ENCODE data around the gene CCL7.

CCL7 gene

DNA sequence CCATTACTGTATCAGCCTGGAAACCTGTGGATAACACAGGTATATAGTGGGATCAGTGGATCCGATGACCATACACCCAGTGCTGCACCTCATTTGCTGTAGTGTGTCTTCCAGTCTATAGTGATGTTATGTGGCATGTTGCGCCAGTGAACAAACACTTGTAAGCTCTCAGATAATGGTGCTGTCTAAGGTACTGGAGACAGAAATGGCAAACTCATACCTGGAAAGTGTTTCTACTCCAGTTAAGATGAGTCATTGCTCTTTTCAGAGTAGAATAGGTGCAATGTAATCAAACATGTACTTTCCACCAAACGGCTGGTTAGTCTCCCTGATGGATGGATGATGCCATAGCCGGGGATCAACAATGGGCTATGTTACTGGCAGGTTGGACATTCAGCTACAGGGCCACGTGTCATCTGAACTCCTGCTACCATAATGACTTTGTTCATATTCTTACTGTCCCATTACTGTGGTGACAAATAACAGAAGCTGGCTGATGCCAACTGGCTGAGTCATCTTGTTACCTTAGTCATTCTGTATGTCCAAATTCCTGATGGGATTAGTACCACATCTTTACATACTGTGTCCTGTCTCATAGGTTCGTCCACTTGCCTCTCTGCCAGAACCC lies 21.8 kb downstream of the CCL7 start:
- DNase-seq, result no peak

DNA sequence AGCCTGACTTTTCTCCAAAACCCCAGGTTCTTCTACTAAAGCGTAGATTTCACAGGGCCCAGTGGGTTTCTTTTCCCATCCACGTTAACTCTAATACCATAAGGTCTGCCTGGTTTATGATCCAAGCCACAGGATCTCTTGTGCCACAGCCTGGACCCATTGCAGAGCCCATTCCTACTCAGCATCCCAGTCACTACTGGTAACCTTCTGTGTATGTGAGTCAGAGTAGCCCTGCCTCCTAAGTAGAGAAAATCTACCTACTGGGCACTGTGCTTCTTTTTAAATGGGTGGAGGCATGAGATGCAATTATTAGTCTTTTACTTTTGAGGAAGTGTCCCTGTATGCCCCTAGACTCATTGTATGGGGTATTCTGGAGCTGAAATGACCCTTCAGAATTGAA lies 29.0 kb downstream of the CCL7 start:
- no peak for DNase-seq

DNA sequence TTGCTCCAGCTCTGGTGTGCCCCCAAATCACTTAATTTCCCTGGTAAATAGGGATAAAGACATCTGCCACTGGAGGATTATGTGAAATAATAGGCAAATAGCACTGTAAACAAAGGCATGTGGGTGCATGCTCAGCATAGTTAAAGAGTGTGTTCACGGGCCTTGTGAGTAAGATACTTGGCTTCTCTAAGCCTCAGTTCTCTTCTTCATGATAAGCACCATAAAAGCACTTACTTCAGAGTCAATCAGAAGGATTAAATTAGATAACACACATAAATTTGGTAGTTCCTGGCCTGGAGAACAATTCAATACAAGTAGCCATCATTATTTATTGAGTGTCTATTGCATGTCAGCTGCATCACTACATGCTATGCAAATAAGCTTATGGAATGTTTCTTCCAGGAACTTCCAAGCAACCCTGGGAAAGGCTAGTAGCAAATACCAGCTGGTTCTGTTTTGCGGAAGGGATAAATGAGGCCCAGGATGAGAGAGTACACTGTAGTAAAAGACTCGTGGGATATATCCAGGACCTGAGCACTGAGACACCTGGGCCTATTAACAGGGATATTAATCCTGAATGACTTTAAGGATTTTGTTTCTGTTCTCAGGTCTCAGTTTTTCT lies 30.0 kb downstream of the CCL7 start:
- DNase-seq, result no peak

DNA sequence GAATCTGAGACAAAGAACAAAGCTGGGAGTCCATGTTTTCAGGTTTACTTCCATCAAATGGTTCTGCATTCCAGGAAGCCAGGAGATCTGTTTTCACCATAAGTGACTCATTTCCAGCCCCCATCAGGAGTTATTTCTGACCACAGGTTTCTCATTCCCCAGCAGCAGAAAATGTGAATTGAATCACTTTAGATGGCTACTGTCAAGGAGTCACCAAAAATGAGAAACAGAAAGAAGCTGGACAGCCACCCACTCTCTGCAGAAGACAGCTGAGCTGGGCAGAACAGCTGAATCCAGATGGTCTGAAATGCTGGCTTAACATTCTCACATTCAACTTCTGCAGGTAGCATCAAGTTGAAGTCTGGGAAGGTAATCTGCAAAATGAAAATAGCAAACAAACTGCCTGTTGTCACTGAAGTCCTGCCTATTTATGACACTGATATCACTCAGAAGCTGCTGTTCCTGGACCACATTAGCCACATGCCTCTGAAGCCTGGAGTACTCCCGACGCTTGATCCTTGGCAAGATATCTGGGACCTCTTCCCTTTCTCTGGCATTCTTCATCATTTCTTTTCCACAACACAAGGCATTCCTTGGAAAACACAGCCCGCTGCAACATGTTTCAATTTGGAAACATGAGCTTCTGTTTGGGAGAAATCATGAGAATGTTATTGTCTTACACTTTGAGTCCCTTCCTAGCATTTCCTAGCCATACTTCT lies 30.8 kb downstream of the CCL7 start:
- DNase-seq, result no peak

DNA sequence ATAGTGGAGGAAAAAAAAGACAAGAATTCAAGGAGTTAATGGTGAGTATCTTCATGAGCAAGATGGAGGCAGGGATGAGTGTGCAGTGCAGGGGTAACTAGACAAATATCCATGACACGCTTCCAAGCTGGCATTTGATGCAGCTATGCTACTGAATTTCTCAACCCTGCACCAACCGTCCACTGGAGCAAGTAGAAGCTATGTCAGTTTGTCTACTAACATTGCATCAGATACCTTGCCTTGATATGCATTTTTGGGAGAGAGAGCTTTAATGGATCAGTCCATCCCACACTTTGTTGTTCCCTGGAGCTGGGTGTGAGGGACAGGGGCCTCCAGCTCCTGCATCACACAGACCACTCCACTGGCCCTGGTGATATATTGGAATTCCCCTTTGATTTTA lies 32.0 kb downstream of the CCL7 start:
- no peak for DNase-seq

DNA sequence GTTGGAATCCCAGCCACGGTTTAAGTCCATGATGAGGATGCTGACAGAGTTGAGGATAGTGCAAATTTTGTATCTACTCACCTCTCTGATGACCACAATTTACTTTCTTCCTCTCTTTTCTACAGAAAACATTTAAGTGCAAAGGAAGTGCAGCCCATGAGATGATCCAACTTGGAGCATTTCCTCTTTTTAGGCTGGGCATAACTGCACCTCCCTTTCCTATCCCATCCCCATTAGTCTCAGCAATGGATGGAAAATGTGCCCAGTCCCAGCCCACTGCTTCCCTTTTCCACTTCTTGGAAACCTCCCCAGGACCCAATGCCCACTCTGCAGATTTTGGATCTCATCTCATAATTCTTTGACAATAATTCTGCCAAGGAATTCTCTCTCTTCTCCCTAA lies 32.6 kb downstream of the CCL7 start:
- no peak for DNase-seq

DNA sequence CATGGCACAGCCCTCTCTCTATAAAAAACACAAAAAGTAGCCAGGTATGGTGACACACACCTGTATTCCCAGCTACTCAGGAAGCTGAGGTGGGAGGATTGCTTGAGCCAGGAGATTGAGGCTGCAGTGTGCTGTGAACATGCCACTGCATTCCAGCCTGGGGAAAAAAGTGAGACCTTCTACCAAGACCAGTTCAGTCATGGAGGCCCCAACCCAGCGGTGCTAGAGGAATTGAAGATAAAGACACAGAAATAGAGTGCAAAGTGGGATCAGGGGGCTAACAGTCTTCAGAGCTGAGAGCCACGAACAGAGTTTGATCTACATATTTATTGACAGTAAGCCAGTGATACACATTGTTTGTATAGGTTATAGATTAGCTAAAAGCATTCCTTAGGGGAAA lies 33.6 kb downstream of the CCL7 start:
- DNase-seq, result no peak

DNA sequence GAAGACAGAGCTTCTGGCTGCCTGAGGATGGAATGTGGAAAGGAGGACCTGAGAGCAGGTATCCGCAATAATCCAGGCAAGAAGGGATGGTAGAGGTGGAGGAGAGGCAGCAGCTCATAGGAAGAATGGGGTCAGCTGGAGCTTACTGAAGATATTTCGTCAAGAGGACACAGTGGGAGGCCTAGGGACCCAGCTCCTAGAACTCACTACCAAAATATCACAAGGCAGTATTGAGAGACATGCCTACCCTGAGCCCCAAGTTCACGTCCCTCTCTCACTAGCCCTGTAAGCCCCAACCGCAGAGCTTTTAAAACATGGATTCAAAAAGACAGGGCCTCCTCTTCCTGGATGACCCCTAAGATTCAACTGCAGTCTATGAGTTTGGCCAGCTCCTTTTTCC lies 35.0 kb downstream of the CCL7 start:
- DNase-seq, result no peak

DNA sequence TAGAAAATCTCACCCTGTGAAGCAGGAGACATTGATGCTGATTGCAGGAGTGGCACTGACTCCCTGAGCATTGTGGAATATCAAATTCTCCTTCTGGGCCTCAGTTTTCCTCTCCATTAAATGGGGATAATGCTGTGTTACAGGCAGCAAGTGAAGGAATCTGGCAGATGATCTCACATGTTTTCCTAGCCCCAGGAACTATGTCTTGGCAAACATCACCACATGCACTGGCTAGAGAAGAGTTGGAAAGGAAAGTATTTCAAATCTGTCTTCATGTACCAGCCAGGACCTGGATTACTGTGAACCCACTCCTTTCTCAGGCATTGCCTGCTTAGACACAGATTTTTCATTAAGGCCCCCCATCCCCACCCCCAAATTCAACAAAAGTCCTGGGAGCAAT lies 35.6 kb downstream of the CCL7 start:
- no peak for DNase-seq

DNA sequence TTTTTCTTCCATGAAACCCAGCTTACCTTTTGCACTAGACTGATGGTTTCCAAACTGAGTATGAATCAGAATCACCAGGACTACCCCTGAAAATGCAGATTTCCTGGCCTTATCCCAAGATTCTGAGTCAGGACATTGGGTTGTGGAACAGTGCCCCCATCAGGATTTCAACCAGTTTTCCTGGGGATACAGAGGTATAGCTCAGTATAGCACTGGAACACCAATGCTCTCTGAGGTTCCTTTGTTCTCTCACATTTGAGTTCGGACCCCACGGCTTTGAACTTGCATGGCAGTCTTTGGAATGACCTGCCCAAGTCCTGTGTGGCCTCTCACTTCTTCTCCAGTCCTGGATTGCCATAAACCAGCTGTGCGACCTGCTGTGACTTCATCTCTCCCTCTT lies 36.4 kb downstream of the CCL7 start:
- no peak for DNase-seq

DNA sequence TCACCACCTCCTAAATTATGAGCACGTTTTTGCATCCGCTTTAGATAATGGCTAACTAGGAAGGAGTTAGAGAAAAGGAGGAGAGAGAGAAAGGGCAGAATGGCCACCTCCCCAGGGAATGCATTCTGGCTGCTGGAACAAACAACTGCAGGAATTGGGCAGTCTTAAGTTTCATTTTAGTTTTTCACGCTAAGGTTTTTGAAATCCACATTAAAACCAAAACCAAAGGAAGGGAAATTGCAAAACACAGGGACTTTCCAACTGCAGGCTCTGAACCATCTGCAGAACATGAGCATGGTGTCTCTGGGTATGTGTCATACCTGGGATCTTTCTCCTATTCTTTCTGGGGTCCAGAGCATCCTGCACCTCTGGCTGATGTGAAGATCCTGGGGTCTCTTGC lies 37.1 kb downstream of the CCL7 start:
- no peak for DNase-seq

DNA sequence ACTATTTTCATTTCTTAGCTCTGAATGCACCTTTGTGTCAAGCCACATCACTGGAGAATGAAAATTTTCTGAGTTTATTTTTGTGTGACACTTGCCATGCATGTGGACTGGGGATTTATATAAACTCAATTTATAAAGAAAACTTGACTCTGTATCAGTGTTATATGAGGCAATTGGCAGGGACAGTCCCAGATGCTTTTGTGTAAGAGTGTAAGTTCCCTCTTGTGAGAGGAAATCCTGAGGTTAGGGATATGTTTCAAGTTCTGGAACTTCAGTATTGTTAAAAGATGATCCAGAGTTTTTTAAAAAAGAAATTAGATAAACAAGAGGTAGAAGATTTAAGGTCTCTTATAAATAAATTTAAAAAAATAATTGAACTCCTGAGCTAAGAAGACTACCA lies 38.4 kb downstream of the CCL7 start:
- no peak for DNase-seq

DNA sequence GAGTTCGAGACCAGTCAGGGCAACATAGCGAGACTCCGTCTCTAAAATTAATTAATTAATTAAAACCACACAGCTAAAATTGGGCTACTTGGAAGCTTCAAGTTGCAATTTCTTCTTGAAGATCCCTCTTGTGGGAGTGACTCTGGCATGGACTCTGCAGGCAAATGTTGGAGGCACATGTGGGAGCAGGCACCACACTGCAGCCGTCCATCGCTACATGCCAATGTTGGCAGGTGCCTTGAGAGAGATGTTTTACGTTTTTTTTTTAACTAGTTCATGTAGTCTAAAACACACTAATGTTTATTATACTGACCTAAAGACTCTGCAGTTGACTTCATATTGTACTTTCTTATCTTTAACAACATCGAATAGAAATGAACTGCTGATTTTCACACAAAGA lies 41.3 kb downstream of the CCL7 start:
- no peak for DNase-seq

DNA sequence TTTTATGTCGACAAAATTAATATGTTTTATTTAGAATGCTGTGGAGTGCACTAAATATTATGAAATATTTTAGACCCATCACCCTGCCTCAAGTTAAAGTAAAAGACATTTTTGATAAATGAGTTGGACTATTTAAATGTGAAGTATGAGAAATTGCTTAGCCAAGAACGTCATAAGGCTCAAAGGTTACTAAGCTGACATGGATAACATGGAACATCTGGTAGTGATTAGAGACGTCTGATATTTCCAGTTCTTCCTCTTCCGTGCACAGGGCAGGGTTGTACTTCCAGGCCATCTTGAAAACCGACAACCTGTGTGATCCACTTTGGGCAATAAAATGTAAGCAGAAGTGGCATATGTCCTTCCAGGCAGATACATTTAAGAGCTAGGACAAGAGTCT lies 42.1 kb downstream of the CCL7 start:
- no peak for DNase-seq

DNA sequence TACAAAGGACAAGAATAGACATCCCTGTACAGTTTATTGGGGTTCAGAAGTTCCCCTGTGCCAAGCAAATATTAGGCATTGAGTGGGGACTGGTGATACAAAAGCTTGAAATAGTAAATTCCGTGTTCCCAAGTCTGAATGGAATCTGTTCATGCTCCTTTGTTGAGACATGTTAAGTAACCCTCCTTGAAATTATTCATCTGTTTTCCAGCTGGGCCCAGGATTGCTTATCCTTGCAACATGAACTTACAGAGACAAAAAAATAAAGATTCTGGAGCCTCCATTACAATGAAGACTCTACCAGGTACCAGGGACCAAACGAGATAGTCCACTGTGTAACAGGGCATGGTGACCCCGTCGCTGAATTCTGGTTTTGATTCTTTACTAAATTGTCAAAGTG lies 43.1 kb downstream of the CCL7 start:
- DNase-seq, result no peak

DNA sequence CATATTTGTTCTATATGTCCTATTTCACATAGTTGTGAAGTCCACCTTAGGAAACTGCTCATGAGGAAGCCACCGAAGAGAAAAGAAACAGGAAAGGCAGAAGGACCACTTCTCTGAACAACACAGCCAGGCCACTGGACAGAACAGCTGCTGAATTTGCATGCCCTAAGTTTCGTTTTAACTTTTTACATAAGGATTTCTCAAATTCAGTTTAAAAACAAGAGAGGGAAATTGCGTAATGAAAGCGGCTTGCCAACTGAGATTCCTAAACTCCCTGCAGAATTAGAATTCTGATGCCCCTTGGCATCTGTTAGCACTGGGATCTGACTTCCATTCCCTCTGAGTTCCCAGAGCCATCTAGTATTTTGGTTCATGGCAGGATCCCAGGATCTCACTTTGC lies 44.3 kb downstream of the CCL7 start:
- no peak for DNase-seq

DNA sequence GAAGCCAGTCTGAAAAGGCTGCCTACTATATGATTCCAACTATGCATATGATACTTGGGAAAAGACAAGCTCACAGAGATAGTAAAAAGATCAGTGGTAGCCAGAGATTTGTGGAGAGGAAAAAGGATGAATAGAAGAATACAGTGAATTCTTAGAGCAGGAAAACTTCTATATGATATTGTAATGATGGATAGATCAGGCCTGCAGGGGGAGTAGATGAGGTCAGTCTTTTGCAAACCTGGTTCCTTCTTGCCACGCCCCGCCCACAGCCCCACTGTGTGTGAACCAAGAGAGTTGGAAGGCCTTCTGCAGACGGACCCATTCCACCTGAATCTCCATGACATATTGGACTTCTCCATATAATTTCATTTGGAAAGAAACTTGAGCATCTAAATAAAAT lies 48.5 kb downstream of the CCL7 start:
- no peak for DNase-seq

DNA sequence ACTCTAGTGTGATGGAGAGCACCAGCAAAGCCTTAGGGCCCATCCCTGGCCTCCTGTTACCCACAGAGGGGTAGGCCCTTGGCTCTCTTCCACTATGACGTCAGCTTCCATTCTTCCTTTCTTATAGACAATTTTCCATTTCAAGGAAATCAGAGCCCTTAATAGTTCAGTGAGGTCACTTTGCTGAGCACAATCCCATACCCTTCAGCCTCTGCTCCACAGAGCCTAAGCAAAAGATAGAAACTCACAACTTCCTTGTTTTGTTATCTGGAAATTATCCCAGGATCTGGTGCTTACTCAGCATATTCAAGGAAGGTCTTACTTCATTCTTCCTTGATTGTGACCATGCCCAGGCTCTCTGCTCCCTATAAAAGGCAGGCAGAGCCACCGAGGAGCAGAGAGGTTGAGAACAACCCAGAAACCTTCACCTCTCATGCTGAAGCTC lies 49.0 kb downstream of the CCL7 start, which contains the start of gene CCL8:
Gene CCL8 (plus strand): TSS at position 397 of the 445 bp plus-strand sequence. CDS start 67 bp downstream, outside the sequence.
- DNase-seq, result no peak

All from activated CD8-positive, alpha-beta memory T cell treated with anti-CD3 and anti-CD28 coated beads for 24 hours (primary cell).